ENCODE measurements around the gene ORC6.

The ORC6 gene

GRCh38 chr16:46690281-46691178 is 1.1 kb downstream of the ORC6 start:
- TF ChIP-seq POLR2AphosphoS5 (IDR thresholded peaks at IDR 0.05; ENCODE audit: low read depth) (no peak), GABPA (IDR thresholded peaks at IDR 0.05; ENCODE audit: low read depth) (no peak), SPI1 (IDR thresholded peaks at IDR 0.05; ENCODE audit: borderline replicate concordance, low read depth) (no peak)
- Histone ChIP-seq H3K4me3 (replicated peaks; ENCODE audit: insufficient read depth, low read length) (peak overlapping the region; percentile 97), H3K27ac (replicated peaks) (peak overlapping the region; percentile 97), H3K27me3 (ENCODE audit: insufficient read depth, poor library complexity, severe bottlenecking) (no peaks in the 10 kb centered on the region)
- DNase-seq (ENCODE audit: low read depth in 1 of 2, low spot score in 1 of 2): peak in 1 of 2 experiments; percentile 35

- TF ChIP-seq GABPA (IDR thresholded peaks at IDR 0.05; ENCODE audit: low read depth) (no peak), CTCF (IDR thresholded peaks at IDR 0.05; ENCODE audit: insufficient read depth, low read length) (no peak), POLR2AphosphoS5 (IDR thresholded peaks at IDR 0.05; ENCODE audit: low read depth) (no peak), REST (IDR thresholded peaks at IDR 0.05; ENCODE audit: insufficient replicate concordance, low read depth) (no peak), SPI1 (IDR thresholded peaks at IDR 0.05; ENCODE audit: borderline replicate concordance, low read depth) (no peak)
- no peak overlapping the region for H3K4me3 ChIP-seq (replicated peaks; ENCODE audit: insufficient read depth, low read length)
- DNase-seq (ENCODE audit: low read depth in 1 of 2, low spot score in 1 of 2): no peak
- H3K27me3 ChIP-seq (ENCODE audit: insufficient read depth, poor library complexity, severe bottlenecking): no peaks in the 10 kb centered on the region
- H3K27ac ChIP-seq (replicated peaks): no peak overlapping the region
Measured at GRCh38 chr16:46691726-46692125, 2.3 kb downstream of the ORC6 start.

- no peak overlapping the region for H3K27ac ChIP-seq (replicated peaks)
- H3K27me3 ChIP-seq (ENCODE audit: insufficient read depth, poor library complexity, severe bottlenecking): no peaks in the 10 kb centered on the region
- no peak for TF ChIP-seq POLR2AphosphoS5 (IDR thresholded peaks at IDR 0.05; ENCODE audit: low read depth)
- TF ChIP-seq SPI1 (IDR thresholded peaks at IDR 0.05; ENCODE audit: borderline replicate concordance, low read depth): no peak
- TF ChIP-seq REST (IDR thresholded peaks at IDR 0.05; ENCODE audit: insufficient replicate concordance, low read depth): no peak
- no peak for TF ChIP-seq CTCF (IDR thresholded peaks at IDR 0.05; ENCODE audit: insufficient read depth, low read length)
- no peak for TF ChIP-seq GABPA (IDR thresholded peaks at IDR 0.05; ENCODE audit: low read depth)
- H3K4me3 ChIP-seq (replicated peaks; ENCODE audit: insufficient read depth, low read length): no peak overlapping the region
- no peak for DNase-seq (ENCODE audit: low read depth in 1 of 2, low spot score in 1 of 2)
Measured at GRCh38 chr16:46693598-46693997, 4.1 kb downstream of the ORC6 start.

- Histone ChIP-seq H3K27me3 (ENCODE audit: insufficient read depth, poor library complexity, severe bottlenecking) (no peaks in the 10 kb centered on the region), H3K27ac (replicated peaks) (no peak overlapping the region), H3K4me3 (replicated peaks; ENCODE audit: insufficient read depth, low read length) (no peak overlapping the region)
- TF ChIP-seq POLR2AphosphoS5 (IDR thresholded peaks at IDR 0.05; ENCODE audit: low read depth): no peak
- no peak for TF ChIP-seq GABPA (IDR thresholded peaks at IDR 0.05; ENCODE audit: low read depth)
- no peak for TF ChIP-seq SPI1 (IDR thresholded peaks at IDR 0.05; ENCODE audit: borderline replicate concordance, low read depth)
- no peak for TF ChIP-seq CTCF (IDR thresholded peaks at IDR 0.05; ENCODE audit: insufficient read depth, low read length)
- TF ChIP-seq REST (IDR thresholded peaks at IDR 0.05; ENCODE audit: insufficient replicate concordance, low read depth): no peak
- DNase-seq (ENCODE audit: low read depth in 1 of 2, low spot score in 1 of 2): no peak
Measured at GRCh38 chr16:46695937-46696336, 6.5 kb downstream of the ORC6 start.
